ENCODE measurements around the gene EYS.
"Not testable (repeated sequence)": the region's sequence is repeated elsewhere in the genome, so short reads cannot be mapped to it uniquely, and the experiment has no call there.

The EYS gene

DNA sequence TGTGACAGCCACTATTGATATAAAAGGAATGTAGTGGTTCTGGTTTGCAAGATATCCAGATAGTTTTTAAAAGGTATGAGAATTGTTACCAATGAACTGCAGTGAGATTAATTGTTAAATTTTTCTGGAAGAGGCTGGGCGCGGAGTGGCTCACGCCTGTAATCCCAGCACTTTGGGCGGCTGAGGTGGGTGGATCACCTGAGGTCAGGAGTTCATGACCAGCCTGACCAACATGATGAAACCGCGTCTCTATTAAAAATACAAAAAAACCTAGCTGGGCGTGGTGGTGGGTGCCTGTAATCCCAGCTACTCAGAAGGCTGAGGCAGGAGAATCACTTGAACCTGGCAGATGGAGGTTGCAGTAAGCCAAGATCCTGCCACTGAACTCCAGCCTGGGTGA, 1906.6 kb downstream of the EYS start:
- not testable (repeated sequence) for DNase-seq

DNA sequence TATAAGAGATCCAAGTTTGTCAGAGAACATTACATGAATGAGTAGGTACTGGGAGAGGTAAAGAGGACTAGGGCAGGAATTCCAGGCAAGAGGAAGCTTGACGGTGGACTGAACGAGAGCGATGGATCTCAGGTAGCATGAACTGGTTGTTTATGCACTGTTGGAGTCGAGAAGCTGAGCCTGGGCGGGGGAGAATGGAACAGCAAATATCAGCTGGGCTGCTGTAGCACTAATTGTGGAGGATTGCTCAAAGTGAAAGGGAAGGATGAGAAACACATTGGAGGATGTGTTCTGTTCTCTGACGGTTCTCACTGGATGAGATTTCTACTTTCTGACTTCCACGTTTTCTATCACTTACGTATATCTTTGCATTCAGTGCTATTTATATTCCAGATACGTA, 1907.2 kb downstream of the EYS start:
- no peak for DNase-seq

DNA sequence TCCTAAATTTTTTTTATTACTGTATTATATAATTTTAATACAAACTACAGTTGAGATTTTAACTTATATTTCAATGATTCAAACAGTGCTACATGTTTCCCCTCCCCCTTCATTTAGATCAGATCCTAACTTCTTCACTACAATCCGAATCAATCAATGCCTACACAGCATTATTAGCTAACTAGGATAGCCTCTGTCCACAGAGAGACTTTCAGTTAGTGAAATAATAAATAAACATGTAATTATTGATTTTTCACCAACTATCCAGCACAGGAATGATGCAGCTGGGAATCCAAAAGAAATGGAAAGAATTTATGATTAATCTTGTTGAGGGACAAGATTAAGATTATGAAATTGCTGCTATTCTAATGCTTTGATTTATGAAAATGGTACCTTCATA, 1907.7 kb downstream of the EYS start:
- no peak for DNase-seq

DNA sequence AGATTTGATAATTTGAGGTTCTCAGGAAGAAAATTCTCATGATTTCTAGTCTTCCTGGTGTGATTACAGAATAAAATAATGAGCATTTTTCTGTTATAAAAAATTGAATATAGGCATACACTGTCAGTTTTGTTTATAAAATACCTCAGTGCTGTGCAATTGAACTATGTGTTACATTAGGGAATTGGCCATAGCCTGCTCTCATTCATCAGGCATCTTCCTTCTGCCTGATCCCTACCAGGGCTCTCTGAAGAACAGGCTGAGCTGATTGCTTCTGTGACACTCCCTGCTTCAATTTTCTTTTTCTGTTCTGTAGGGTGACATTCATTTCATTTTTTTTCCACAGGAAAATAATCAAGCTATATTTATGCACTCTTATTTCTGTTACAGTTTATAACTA, 1908.6 kb downstream of the EYS start:
- no peak for DNase-seq

DNA sequence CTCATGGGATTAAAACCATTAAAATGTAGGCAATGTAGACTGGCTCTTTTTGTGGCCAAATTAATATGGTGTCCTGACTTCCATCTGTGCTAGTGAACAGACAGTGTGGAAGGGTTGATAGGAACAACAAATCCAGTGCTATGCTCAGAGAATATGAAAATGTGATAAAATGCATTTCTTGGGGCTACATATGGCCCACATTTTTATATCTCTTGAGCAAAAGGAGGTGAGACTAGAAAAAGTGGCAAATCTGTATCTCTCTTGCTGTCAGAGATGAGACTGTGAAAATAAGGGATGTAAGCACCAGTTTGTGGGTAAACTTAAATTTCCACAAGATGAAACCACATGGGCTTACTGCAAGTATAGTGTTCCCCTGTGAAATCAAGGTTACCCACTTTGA, 1909.3 kb downstream of the EYS start:
- no peak for DNase-seq

DNA sequence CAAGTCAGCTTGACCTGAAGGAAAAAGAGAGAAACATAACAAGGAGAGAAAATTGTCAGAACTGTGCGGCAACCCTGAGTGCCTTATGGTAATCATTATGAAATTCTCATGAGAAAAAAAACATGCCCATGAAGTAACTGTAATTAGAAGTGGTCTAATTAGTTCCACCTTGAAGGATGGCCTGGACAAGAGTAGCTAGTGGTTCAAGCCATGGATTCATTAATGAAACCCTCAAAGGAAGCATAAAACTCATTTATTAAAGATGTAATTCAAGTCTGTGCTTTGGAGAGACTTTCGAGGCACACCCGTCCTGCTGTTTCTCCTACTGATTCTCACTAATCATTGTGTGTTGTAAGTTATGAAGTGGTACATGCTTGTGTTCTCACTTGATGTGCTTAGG, 1911.2 kb downstream of the EYS start:
- no peak for DNase-seq

DNA sequence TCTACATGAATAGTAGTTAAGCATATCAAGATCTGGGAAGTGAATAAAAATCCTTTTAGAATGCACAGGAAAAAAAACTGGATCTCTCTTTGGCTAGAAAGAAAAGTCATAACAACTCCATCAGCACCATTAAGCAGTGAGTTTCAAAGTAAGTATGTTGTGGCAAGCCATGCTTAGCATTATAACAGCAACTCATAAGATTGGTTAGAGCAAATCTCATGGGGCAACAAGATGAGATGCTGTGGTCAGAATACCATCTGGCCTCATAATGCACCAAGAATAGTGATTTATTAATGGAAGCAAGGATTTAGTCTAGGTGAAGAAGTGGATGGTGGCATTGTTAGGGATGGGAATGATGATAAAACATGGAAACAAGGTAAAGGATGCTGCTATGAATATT, 1912.0 kb downstream of the EYS start:
- no peak for DNase-seq

DNA sequence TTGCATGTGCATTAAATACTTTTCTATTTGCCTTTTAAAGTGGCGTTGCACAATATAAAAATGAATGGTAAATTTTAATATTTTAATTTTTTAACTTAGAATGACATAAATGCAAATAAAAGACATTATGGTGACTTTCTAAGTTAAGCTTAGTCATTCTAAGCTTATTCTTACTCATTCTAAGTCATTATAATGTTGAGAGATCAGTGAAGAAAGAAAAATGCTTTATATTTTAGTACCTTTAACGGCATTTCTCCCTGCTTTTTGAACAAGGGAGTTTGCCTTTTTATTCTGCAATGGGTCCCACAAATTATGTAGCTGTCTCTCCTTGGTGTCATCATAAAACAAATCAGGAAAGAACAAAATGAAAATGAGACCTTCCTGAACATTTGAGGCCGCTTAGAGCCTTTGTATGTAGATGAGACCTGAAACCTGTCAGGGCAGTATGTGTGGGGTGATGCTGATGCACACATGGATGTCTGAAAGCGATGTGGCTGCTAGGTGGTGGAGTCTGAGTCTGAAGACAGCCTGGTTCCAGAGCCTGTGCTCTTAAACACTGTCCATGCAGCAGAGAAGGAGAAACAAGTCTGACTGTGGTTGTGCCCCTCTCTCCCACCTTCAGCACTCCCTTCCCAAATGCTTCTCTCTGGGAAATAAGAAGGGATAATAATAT, 1913.4 kb downstream of the EYS start:
- no peak for DNase-seq

DNA sequence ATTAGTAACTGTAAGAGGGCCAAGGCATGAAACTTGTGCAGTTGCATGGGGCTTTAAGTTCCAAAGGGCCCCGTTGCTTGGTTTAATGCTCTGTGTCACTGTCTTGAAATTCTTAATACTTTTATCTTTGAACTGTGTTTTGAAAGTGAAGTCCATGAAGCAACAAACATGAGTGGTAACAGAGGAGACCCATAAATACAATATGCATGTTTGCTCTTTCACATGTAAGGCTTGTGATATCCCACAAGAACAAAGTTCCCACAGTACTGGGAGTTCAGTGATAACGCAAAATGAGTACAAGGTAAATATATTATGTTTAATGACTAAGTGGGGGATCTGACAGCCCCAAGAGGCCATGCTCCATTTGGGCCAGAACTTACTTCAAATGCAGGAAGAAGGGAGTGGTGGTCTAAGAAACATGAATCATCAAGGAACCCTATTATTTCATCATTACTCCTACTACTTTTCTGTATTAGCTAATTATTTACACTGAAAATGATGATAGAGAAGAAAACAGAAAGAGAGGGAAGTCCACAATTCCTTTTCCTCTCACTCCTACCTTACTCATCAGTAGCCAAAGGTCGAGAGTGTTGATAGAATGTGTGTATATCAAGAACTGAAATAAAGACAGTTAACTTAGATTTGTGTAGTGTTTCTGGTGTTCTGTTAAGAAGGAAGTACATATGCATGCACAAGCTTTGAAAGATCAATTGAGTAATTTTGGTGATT, 1914.1 kb downstream of the EYS start:
- DNase-seq: no peak

DNA sequence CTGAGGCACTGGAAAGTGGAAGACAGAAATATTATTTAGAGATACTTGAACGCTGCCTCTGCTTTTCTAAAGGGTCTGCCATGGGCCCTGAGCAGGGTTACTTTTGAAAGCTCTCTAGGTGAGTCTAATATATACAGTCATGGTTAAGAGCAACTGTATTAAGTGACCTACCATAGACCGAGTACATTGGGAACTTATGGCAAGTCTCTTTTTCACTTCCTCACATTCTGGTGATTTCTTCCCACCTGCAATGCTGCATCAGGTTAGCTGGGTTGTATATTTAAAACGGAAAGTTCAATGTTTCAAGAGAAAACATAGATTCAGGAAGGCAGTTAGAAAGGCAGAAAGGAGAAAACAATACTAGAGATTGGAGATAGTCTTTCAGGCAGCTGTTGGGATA, 1916.7 kb downstream of the EYS start:
- DNase-seq: no peak

DNA sequence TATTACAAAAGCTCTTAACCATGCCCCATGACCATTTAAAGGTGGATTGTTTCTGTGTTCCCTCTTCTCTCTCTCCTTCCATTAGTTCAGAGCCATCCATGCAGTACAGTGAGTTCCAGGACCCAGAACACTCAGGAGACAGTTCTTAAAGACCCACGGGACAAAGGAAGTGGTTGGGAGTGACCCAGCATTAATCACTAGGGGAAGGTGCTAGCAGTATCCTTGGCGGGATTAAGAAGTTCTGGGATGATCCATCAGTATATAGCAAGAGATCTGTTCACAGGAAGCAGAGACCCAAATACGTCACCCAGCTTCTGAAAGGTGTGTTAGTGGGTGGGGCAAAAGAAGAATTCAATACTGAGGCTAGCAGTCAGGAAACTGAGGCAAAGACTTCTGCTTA, 1917.3 kb downstream of the EYS start:
- no peak for DNase-seq

DNA sequence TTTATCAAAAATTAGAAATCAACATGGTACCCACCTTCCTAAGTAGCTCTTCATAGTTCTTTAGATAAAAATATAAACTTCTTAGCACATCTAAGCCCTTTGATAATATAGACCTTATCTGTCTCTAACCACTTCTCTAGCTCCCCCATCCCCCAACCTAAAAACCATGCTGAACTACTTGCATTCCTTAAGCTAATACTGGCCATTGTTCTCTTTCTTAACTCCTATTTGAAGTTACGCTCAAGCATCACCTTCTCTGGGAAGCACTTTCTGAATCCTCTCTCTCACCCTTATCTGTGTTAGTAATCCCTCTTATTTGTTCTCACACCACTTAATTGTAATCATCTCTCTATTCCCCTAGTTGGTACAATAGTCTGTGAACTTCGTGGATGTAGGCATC, 1918.5 kb downstream of the EYS start:
- no peak for DNase-seq

DNA sequence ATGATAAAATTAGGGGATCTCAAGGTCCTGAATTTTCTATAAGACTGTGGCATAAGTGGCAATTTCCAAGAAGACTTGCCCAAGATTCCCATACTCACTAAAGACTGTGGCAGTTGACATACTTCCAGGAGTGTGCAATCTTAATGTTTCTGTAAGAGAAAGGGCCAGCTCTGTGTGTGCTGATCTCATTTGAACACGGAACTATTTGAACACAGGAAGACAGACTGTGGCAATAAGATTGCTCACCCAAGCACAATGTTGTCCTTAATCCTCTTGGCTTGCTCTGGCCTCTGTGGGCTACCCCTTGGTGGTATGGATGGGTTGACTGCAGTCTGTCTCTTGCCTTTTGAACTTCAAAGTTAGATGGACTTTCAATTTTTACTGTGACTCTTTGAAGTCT, 1920.0 kb downstream of the EYS start:
- DNase-seq: no peak

DNA sequence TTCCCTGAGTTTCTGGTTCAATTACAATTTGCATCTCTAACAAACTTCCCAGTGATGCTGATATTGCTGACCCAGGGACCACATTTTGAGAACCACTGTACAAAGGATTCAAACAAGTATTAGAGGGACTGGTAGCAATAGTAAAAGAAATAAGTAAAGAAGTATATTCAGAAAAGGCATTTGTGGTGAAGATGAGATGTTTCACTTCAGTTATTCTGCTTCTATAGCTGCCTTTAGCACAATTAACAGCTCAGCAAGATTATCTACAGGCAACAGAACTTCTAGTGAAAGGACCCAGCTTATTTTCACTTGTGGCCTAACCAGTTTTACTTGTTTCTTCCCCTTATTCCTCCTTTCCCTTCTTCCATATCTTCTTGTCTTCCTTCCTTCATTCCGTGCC, 1922.0 kb downstream of the EYS start:
- DNase-seq: no peak

DNA sequence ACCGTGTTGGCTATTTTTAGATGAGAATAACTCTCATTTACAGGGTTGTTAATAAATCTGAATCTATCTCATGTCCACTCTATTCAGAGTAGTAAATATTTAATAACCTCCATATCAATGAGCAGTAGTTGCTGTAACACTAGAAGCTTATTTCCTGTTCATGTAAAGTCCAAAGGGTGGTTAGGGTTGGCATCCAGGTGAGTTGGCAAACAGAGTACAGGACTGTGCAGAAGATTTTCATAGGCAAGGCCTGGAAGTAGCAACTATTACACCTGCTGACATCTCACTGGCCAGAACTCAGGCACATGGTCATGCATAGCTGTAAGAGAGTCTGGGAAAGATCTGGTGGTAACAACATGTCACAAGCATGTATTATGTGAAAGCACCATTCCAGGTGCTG, 1923.9 kb downstream of the EYS start:
- DNase-seq: no peak

DNA sequence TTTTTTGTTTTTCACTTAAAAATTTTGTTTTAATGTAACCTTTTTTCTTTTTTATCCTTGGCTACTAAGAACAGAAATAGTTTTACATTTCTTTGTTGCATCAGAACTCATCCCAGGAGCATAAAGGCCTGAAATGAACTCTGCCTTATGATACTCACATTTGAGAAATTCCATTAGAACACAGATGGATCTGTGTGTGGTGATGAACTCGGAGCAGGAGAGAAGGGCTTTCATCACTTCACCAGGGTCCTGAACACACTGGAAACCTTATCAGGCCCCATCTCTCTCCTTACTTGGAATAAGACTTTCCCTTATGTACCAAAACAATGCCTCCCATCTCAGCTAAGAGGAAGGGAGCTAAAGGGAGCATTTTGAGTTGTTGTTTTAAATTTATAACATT, 1932.1 kb downstream of the EYS start:
- no peak for DNase-seq

DNA sequence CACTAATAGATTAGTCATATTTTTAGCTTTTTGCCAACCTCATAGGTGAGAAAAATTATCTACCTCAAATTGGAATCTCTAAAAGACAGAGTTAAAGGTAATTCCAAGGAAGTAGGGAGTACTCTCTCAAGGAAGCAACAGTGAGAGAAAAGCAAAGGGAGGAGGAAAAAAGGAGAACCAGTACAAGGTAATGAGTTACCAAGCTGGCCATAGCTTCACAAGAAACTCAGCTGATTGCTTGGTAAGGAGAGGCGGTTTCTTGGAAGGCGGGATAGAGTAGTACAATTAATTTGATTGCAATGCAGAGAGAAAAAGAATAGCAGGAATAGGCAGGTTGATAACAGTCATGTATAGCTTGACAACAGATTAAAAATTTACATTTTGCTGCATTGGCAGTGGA, 1933.8 kb downstream of the EYS start:
- no peak for DNase-seq

DNA sequence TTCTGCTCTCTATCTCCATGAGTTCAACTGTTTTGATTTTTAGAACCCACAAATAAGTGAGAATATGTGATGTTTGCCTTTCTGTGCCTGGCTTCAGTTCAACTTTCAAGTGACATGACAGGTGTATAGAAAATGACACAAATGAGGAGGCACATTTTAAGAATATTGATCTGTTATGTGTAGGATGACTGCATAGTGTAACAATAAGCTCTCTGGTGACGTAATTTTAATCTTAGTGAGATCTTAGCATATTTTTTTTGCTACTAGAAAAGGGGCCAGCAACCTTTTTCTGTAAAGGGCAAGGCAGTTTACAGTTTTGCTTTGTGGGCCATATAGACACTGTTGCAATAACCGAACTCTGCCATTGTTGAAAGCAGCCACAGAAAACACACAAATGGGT, 1941.2 kb downstream of the EYS start:
- DNase-seq: no peak

DNA sequence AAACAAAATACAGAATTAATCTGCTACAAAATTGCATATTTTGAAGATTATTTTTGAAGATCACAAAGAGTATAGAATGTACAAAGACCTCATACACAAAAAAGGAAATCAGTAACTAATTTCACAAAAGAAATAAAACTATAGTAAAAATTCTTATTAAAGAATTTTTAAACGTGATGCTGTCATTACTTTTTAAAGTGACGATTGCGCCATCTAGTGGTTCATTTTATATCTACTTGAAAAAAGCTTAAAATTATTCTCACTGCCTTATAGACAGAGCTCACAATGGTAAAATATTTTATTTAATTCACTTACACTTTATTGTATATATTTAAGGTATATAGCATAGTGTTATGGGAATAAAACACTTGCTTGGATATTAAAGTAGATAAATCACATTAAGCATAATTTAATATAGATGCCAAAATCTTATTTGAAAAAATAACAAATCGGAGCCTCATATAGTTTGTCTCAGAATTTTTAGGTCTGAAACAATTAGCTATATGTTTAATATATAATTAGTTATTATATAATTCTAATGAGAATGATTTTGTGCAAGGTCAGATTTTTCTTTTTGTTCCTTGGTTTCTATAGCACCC, 1942.6 kb downstream of the EYS start:
- DNase-seq: peak; percentile 49

DNA sequence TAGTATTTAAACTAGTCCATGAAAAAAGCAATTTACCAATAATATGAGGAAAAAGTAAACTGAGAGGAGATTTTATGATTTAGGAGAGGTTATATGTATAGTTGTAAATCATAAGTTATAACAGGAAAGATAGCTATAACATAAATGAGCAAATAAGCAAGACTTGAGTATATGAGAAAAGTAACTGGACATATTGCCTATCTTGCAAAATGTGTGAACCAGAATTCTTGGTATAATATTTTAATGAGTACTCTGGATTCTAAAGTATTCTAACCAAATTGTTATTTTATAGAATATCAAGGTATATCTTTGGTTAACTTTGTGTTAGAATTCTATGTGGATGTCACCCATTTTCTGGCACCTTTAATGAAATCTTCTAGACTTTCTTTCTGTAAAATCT, 1946.8 kb downstream of the EYS start:
- no peak for DNase-seq

DNA sequence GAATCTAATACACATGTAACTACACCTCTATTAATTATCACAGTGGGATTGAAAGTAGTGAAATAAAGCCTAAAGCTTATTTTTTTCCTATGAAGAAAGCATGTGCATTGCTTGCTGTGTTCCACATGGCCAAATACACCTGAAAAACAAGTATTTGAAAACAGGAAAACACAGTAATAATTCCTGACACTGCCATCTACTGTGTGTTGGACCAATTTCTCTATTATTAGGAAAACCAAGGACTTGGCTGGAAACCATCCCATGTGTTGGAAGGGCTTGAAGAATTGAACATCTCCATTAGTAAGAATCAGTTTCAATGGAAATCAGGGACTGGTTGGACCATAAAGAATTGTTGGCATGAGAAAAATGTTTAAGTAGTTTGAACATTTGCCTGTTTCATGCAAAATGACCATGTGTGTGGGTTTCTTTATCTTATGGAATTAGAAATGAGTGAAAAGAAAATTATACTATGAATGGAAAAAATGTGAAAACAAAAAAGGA, 1947.4 kb downstream of the EYS start:
- DNase-seq: no peak

DNA sequence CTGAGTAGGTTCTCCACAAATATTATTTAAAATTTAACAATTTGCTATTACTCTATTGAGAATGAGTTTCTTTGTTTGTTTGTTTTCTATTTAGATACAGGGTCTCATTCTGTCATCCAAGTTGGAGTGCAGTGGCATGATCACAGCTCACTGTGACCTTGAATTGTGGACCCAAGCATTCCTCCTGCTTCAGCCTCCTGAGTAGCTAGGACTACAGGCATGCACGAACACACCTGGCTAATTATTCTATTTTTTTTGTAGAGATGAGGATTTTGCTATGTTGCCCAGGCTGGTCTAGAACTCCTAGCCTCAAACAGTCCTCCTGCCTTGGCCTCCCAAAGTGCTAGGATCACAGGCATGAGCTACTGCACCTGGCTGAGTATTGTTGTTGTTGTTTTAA, 1949.2 kb downstream of the EYS start:
- no peak for DNase-seq

DNA sequence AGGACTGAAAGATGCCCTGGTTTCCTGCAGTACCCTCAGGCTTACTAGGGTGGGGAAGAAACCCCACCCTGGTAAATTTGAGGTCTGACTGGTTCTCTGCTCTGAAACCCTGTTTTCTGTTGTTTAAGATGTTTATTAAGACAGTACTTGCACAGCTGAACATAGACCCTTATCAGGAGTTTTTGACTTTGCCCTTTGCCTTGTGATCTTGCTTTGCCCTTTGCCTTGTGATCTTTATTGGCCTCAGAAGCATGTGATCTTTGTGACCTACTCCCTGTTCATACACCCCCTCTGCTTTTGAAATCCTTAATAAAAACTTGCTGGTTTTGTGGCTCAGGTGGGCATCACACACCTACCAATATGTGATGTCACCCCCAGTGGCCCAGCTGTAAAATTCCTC, 1949.8 kb downstream of the EYS start:
- DNase-seq: not testable (repeated sequence)

DNA sequence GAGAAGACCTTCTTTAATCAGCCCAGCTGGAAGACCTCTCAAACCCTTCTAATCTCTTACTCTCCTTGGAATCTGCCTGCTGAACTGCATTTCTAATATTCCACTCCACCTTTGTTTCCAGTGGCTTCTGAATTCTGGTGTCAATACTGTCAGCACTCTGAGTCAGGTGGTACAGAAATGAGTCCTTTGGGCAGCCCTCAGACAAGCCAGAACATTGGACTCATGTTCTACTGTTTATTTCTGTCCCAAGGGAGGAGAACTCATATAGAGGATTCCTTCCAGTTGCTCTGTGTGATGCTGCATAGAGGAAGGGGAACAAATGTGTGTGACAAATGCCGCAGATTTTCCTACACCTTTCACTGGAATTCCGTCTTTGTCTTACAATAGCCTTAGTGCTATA, 1956.6 kb downstream of the EYS start:
- no peak for DNase-seq

DNA sequence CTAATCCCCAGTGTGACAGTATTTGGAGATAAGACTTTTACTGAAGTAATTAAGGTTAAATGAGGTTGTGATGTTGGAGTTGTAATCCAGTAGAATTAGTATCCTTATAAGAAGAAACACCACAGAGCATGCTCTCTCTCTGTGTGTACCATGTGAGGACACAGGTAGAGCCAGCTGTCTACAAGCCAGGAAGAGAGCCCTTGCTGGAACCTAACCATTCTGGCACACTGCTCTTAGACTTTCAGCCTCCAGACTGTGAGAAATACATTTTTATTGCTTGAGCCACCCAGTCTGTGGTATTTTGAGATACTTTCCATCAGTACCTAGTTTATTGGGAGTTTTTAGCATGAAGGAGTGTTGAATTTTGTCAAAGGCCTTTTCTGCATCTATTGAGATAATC, 1961.2 kb downstream of the EYS start:
- no peak for DNase-seq
